Trophoblast cell (in vitro differentiated cells and primary cell): ENCODE data around the gene GAGE10.
"Not testable (repeated sequence)": the region's sequence is repeated elsewhere in the genome, so short reads cannot be mapped to it uniquely, and the experiment has no call there.

Experiments
- DNase-seq, 2 donors: peaks; one replicate each; pipeline ENCODE4 v3.0.0-alpha.2; 2016
- H2AFZ ChIP-seq: 2 replicates; pipeline ENCODE4 v1.6.1; 2013; ENCODE audit warnings: low read length, moderate library complexity, mild to moderate bottlenecking; ENCODE audit not compliant: insufficient read depth, poor library complexity
- H2AK5ac ChIP-seq: 2 replicates; pipeline ENCODE4 v1.6.1; 2013; ENCODE audit warnings: mild to moderate bottlenecking, low read length
- H2BK120ac ChIP-seq: 2 replicates; pipeline ENCODE4 v1.6.1; 2013; ENCODE audit warnings: low read length, mild to moderate bottlenecking, moderate library complexity; ENCODE audit not compliant: insufficient read depth, poor library complexity
- H2BK12ac ChIP-seq: 2 replicates; pipeline ENCODE4 v1.6.1; 2013; ENCODE audit warnings: mild to moderate bottlenecking, low read length, moderate library complexity
- H2BK5ac ChIP-seq: 2 replicates; pipeline ENCODE4 v1.6.1; 2013; ENCODE audit warnings: low read length, low read depth, moderate library complexity, mild to moderate bottlenecking; ENCODE audit not compliant: poor library complexity
- H3K14ac ChIP-seq: 2 replicates; pipeline ENCODE4 v1.6.1; 2013; ENCODE audit warnings: mild to moderate bottlenecking, low read length
- H3K18ac ChIP-seq: 2 replicates; pipeline ENCODE4 v1.6.1; 2013; ENCODE audit warnings: mild to moderate bottlenecking, low read length
- H3K23ac ChIP-seq: 2 replicates; pipeline ENCODE4 v1.6.1; 2013; ENCODE audit warnings: low read length
- H3K27ac ChIP-seq: 2 replicates; pipeline ENCODE4 v1.5.1; 2013; ENCODE audit warnings: low read depth, mild to moderate bottlenecking, inconsistent platforms, low read length, moderate library complexity
- H3K27me3 ChIP-seq: 2 replicates; pipeline ENCODE4 v1.6.1; 2013; ENCODE audit warnings: inconsistent platforms, mild to moderate bottlenecking, low read length, moderate library complexity; ENCODE audit not compliant: insufficient read depth
- H3K36me3 ChIP-seq, 2 experiments: 1 replicate in 1 of 2; 2 replicates in 1 of 2; pipeline ENCODE4 v1.6.1; 2013; ENCODE audit warnings: low read length in 2 of 2, mild to moderate bottlenecking in 2 of 2, moderate library complexity in 1 of 2; ENCODE audit not compliant: insufficient read depth in 2 of 2, control insufficient read depth in 1 of 2
- H3K4ac ChIP-seq: 2 replicates; pipeline ENCODE4 v1.6.1; 2013; ENCODE audit warnings: low read depth, mild to moderate bottlenecking, low read length, moderate library complexity
- H3K4me1 ChIP-seq, 2 experiments: 1 replicate in 1 of 2; 2 replicates in 1 of 2; pipeline ENCODE4 v1.6.1; 2013; ENCODE audit warnings: low read length in 2 of 2, mild to moderate bottlenecking in 2 of 2, moderate library complexity in 1 of 2; ENCODE audit not compliant: insufficient read depth in 2 of 2, control insufficient read depth in 1 of 2
- H3K4me2 ChIP-seq: 2 replicates; pipeline ENCODE4 v1.6.1; 2013; ENCODE audit warnings: inconsistent platforms, mild to moderate bottlenecking, low read length, moderate library complexity
- H3K4me3 ChIP-seq: 2 replicates; pipeline ENCODE4 v1.5.1; 2013; ENCODE audit warnings: mild to moderate bottlenecking, low read depth, low read length, inconsistent platforms
- H3K79me1 ChIP-seq: one replicate; pipeline ENCODE4 v1.6.1; 2013; ENCODE audit warnings: low read length
- H3K79me2 ChIP-seq: 2 replicates; pipeline ENCODE4 v1.6.1; 2013; ENCODE audit warnings: low read length, mild to moderate bottlenecking; ENCODE audit not compliant: control insufficient read depth, insufficient read depth, poor library complexity
- H3K9ac ChIP-seq: 2 replicates; pipeline ENCODE4 v1.6.1; 2013; ENCODE audit warnings: mild to moderate bottlenecking, low read length
- H3K9me3 ChIP-seq: 2 replicates; pipeline ENCODE4 v1.6.1; 2013; ENCODE audit warnings: low read depth, mild to moderate bottlenecking, control low read depth, inconsistent platforms, low read length; ENCODE audit not compliant: insufficient read depth
- H4K12ac ChIP-seq: 2 replicates; pipeline ENCODE4 v1.6.1; 2013; ENCODE audit warnings: low read depth, mild to moderate bottlenecking, low read length, moderate library complexity
- H4K8ac ChIP-seq: 2 replicates; pipeline ENCODE4 v1.6.1; 2013; ENCODE audit warnings: low read depth, mild to moderate bottlenecking, low read length, moderate library complexity
- H4K91ac ChIP-seq: one replicate; pipeline ENCODE4 v1.6.1; 2013; ENCODE audit warnings: low read depth, mild to moderate bottlenecking, low read length, moderate library complexity
- WGBS: extraction: QIAGEN DNeasy Blood & Tissue Kit; methylation state at CpG from one replicate; pipeline ENCODE4 v1.1.7; 2013; ENCODE audit warnings: missing lambda C conversion rate; ENCODE audit not compliant: insufficient read length, insufficient coverage; ENCODE audit errors: extremely low coverage; 5-methylcytosine and 5-hydroxymethylcytosine counted together

The GAGE10 gene

GRCh38 chrX:49292400-49293362 is 10.8 kb upstream of the GAGE10 start:
- Histone ChIP-seq H3K79me2 (no peaks in the 10 kb centered on the region), H3K27ac (no peak overlapping the region), H2AK5ac (no peak overlapping the region), H3K4me3 (no peak overlapping the region), H3K4ac (no peak overlapping the region), H2AFZ (no peak overlapping the region), H4K12ac (no peak overlapping the region), H3K27me3 (no peaks in the 10 kb centered on the region), H4K91ac (no peak overlapping the region), H2BK120ac (no peak overlapping the region), H3K9me3 (no peaks in the 10 kb centered on the region), H3K9ac (no peak overlapping the region), H3K4me1 (no peaks in the 10 kb centered on the region), H3K23ac (no peak overlapping the region), H3K36me3 (no peaks in the 10 kb centered on the region), H3K18ac (no peak overlapping the region), H4K8ac (no peak overlapping the region), H3K79me1 (no peaks in the 10 kb centered on the region), H3K4me2 (no peak overlapping the region), H3K14ac (no peak overlapping the region), H2BK12ac (no peak overlapping the region), H2BK5ac (no peak overlapping the region)
- DNase-seq = no peak
- WGBS = no CpG with 5 or more reads among the region's 17 CpGs

DNA sequence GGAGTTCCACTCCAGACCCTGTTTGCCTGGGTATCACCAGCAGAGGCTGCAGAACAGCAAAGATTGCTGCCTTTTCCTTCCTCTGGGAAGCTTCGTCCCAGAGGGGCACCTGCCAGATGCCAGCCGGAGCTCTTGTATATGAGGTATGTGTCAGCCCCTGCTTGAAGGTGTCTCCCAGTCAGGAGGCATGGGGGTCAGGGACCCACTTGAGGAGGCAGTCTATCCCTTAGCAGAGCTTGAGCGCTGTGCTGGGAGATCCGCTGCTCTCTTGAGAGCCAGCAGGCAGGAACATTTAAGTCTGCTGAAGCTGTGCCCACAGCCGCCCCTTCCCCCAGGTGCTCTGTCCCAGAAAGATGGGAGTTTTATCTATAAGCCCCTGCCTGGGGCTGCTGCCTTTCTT is 4.2 kb upstream of the GAGE10 start:
- not testable (repeated sequence) for H3K9ac ChIP-seq, H3K9me3 ChIP-seq, H2AFZ ChIP-seq, H3K27ac ChIP-seq, H3K14ac ChIP-seq, H2BK120ac ChIP-seq, H4K91ac ChIP-seq, H3K4me2 ChIP-seq, H3K79me1 ChIP-seq, H2BK5ac ChIP-seq, H2AK5ac ChIP-seq, H3K4ac ChIP-seq, H3K23ac ChIP-seq, H3K4me3 ChIP-seq, H4K8ac ChIP-seq, H2BK12ac ChIP-seq, H3K79me2 ChIP-seq, H3K36me3 ChIP-seq, H3K4me1 ChIP-seq, H3K18ac ChIP-seq, DNase-seq, H4K12ac ChIP-seq, H3K27me3 ChIP-seq
- WGBS = no CpG with 5 or more reads among the region's 5 CpGs

GRCh38 chrX:49300703-49301102 is 2.7 kb upstream of the GAGE10 start:
- H2AFZ ChIP-seq = no peak overlapping the region
- no peaks in the 10 kb centered on the region for H3K4me1 ChIP-seq
- no peak overlapping the region for H2AK5ac ChIP-seq
- H3K27ac ChIP-seq = no peak overlapping the region
- H3K36me3 ChIP-seq = no peaks in the 10 kb centered on the region
- no peak overlapping the region for H4K91ac ChIP-seq
- H4K12ac ChIP-seq = no peak overlapping the region
- H3K4ac ChIP-seq = no peak overlapping the region
- no peak overlapping the region for H2BK120ac ChIP-seq
- no peaks in the 10 kb centered on the region for H3K79me2 ChIP-seq
- H2BK5ac ChIP-seq = no peak overlapping the region
- H3K14ac ChIP-seq = no peak overlapping the region
- no peak overlapping the region for H4K8ac ChIP-seq
- WGBS = no CpG with 5 or more reads among the region's 1 CpG
- no peaks in the 10 kb centered on the region for H3K27me3 ChIP-seq
- H3K79me1 ChIP-seq = no peaks in the 10 kb centered on the region
- no peak overlapping the region for H3K23ac ChIP-seq
- no peak overlapping the region for H2BK12ac ChIP-seq
- H3K4me2 ChIP-seq = no peak overlapping the region
- H3K18ac ChIP-seq = no peak overlapping the region
- no peak for DNase-seq
- no peaks in the 10 kb centered on the region for H3K9me3 ChIP-seq
- H3K9ac ChIP-seq = no peak overlapping the region
- H3K4me3 ChIP-seq = no peak overlapping the region

GRCh38 chrX:49307775-49308174 is 4.3 kb downstream of the GAGE10 start:
- not testable (repeated sequence) for H3K36me3 ChIP-seq, H4K91ac ChIP-seq, H3K79me2 ChIP-seq, H3K4ac ChIP-seq, H3K27ac ChIP-seq, H2BK12ac ChIP-seq, H3K23ac ChIP-seq, H3K4me1 ChIP-seq, H3K18ac ChIP-seq, H3K9ac ChIP-seq, H3K9me3 ChIP-seq, H3K27me3 ChIP-seq, H4K8ac ChIP-seq, DNase-seq, H2BK120ac ChIP-seq, H3K4me2 ChIP-seq, H3K79me1 ChIP-seq, H3K14ac ChIP-seq, H2BK5ac ChIP-seq, H3K4me3 ChIP-seq, H2AK5ac ChIP-seq, H2AFZ ChIP-seq, H4K12ac ChIP-seq
- no CpG with 5 or more reads among the region's 2 CpGs for WGBS
